ENCODE results near the gene TENM4.

GRCh38 chr11:79259800-79260199 is 181.0 kb downstream of the TENM4 start:
- TF ChIP-seq CTCF (IDR thresholded peaks at IDR 0.05), result peak in 1 of 4 experiments; percentile 10
- no peak for TF ChIP-seq POLR2A (IDR thresholded peaks at IDR 0.05)
- no peak for TF ChIP-seq POLR2AphosphoS5 (IDR thresholded peaks at IDR 0.05)
